Keratinocyte (primary cell): ENCODE data around the gene PAQR7. TPM values are rescaled to one million over a fixed set of nuclear protein-coding genes. Genes with fewer than 3 reads are reported as not detected.

Experiments used
- DNase-seq: peaks from one replicate; pipeline ENCODE4 v3.0.0-alpha.2; 2011; ENCODE audit warnings: low read depth, missing footprints, low spot score
- FAIRE-seq: peaks from 2 replicates; lab custom pipeline; 2011; peaks lifted over from hg19 to GRCh38; lab: Jason Lieb, UNC
- H2AFZ ChIP-seq: 2 replicates; pipeline ENCODE4 v1.6.0; 2012; ENCODE audit warnings: low read length, control low read depth, inconsistent platforms; ENCODE audit not compliant: control insufficient read depth
- H3K27ac ChIP-seq: 2 replicates; pipeline ENCODE4 v1.5.1; 2011; ENCODE audit warnings: low read length; ENCODE audit not compliant: control insufficient read depth, insufficient read depth
- H3K27me3 ChIP-seq: 3 replicates; pipeline ENCODE4 v1.6.0; 2011; ENCODE audit warnings: low read length; ENCODE audit not compliant: control insufficient read depth, insufficient read depth; ENCODE audit errors: extremely low read depth
- H3K36me3 ChIP-seq, 2 experiments: 2 replicates in 1 of 2; 3 replicates in 1 of 2; pipeline ENCODE4 v1.5.1; 2011; ENCODE audit warnings: low read length in 2 of 2, mild to moderate bottlenecking in 1 of 2; ENCODE audit not compliant: control insufficient read depth in 2 of 2, insufficient read depth in 2 of 2; ENCODE audit errors: extremely low read depth in 1 of 2
- H3K4me1 ChIP-seq: 3 replicates; pipeline ENCODE4 v1.5.1; 2011; ENCODE audit warnings: low read length; ENCODE audit not compliant: control insufficient read depth, insufficient read depth; ENCODE audit errors: extremely low read depth
- H3K4me2 ChIP-seq: 3 replicates; pipeline ENCODE4 v1.6.0; 2011; ENCODE audit warnings: low read depth, low read length; ENCODE audit not compliant: control insufficient read depth, insufficient read depth; ENCODE audit errors: extremely low read depth
- H3K4me3 ChIP-seq, 3 experiments: fragments of 200-600 bp in 1 of 3; sonication (generic) in 1 of 3; 2 replicates in 2 of 3; 3 replicates in 1 of 3; pipeline ENCODE4 v1.5.1; 2011 to 2016; ENCODE audit warnings: low read length in 3 of 3, mild to moderate bottlenecking in 3 of 3, control low read depth in 2 of 3, inconsistent platforms in 1 of 3, low read depth in 1 of 3, mixed read lengths in 1 of 3, mixed run types in 1 of 3, moderate library complexity in 1 of 3; ENCODE audit not compliant: control insufficient read depth in 2 of 3, insufficient read depth in 2 of 3; ENCODE audit errors: extremely low read depth in 1 of 3
- H3K79me2 ChIP-seq: 2 replicates; pipeline ENCODE4 v1.6.0; 2012; ENCODE audit warnings: low read length; ENCODE audit not compliant: control insufficient read depth, insufficient read depth
- H3K9ac ChIP-seq: 3 replicates; pipeline ENCODE4 v1.6.0; 2011; ENCODE audit warnings: low read length; ENCODE audit not compliant: control insufficient read depth, insufficient read depth; ENCODE audit errors: extremely low read depth
- H3K9me1 ChIP-seq: 3 replicates; pipeline ENCODE4 v1.6.0; 2011; ENCODE audit warnings: low read length; ENCODE audit not compliant: control insufficient read depth, insufficient read depth; ENCODE audit errors: extremely low read depth
- H3K9me3 ChIP-seq: 2 replicates; pipeline ENCODE4 v1.5.1; 2012; ENCODE audit warnings: low read depth, low read length; ENCODE audit not compliant: control insufficient read depth
- H4K20me1 ChIP-seq: 3 replicates; pipeline ENCODE4 v1.6.0; 2011; ENCODE audit warnings: low read length; ENCODE audit not compliant: control insufficient read depth, insufficient read depth; ENCODE audit errors: extremely low read depth
- CTCF ChIP-seq, 3 experiments: IDR thresholded peaks in 1 of 3; conservative IDR thresholded peaks in 1 of 3; optimal IDR thresholded peaks in 1 of 3; 2 replicates in 2 of 3; 3 replicates in 1 of 3; pipeline versions ENCODE3 to v1.5.1; 2011; ENCODE audit warnings: low read length in 3 of 3, mild to moderate bottlenecking in 3 of 3, moderate library complexity in 2 of 3, control low read depth in 1 of 3, inconsistent platforms in 1 of 3; ENCODE audit not compliant: insufficient read depth in 2 of 3; ENCODE audit errors: extremely low read depth in 1 of 3
- EZH2 ChIP-seq: IDR thresholded peaks from one replicate; pipeline ENCODE4 v1.6.1; 2012; ENCODE audit warnings: inconsistent platforms, mild to moderate bottlenecking, low read length, moderate library complexity
- dilution Hi-C: fragments of 300-500 bp; cut with MboI; formaldehyde crosslinking; loops from one replicate; pipeline ENCODE4 v1.7.0; 2020; ENCODE audit warnings: low sequenced_read_pairs; ENCODE audit not compliant: extremely low pct_ligation_motif_present
- polyA plus RNA-seq, 5 experiments: library from polyadenylated mRNA; depleted of rRNA in 3 of 5; stranded (reverse) in 3 of 5; stranded (forward) in 1 of 5; unstranded in 1 of 5; fragments of >200 nt; gene quantifications; 1 replicate in 1 of 5; 2 replicates in 3 of 5; 3 replicates in 1 of 5; pipeline versions ENCODE4 v1.2.1 to v1.2.3, GENCODE V29; 2011 to 2012; ENCODE audit warnings: missing spikeins in 2 of 5, low read depth in 1 of 5, low replicate concordance in 1 of 5

Gene PAQR7
- polyA plus RNA-seq, 1 donor (not counting 4 experiments of a cell fraction or from before 2014, with no cell fraction given) = 14.5 TPM

DNA sequence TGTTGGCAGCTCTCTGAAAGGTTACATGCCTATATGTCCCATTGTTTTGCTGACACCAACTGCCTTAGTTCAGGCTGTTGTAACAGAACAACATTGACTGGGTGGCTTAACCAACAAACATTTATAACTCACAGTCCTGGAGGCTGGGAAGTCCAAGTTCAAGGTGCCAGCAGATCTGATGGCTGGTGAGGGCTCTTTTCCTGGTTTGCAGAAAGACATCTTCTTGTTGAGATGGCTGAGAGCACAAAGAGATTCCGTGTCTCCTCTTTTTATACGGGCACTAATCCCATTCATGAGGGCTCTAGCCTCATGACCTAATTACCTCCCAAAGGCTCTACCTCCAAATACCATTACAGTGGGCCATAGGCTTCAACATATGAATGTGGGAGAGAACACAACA, 41.0 kb upstream of the PAQR7 start:
- FAIRE-seq = no peak

DNA sequence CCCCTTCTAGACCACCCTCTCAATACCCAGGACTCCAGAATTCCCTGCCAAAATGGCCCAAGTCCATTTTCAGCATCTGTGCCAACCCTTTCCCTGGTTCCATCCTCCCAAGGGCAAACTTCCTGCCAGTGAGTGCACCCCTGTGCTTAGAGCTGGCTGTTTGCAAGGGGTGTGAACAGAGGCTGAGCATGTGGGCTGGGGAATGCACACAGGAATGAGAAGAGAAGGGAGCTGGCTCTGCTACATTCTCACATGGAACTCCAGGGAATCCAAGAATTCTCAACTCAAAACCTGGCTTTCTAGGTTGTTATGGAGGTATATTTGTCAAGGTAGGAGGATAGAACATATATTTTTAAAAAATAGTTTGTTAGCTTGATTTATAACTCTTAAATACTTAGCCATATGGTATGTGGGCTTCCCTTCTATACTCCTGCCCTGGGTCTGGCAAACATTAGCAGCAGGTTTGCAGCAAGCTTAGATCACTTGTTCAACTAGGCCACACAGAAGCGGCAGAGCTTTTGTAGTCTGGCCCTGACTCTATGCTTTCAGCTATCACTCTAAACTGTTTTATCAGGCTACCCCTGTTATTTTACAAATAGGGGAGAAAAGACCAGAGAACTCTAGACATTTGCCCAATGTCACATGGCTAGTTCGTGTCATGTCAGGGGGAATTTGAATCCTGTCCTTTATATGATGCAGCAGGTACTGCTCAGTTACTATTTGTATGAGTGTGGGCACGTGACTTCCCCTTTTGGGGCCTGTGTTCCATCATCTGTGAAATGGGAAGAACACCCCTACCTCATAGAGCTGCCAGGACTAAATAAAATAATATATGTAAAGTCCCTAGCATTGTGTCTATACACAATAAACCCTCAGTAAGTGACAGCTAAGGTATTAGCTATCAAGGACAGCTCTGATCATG, 38.8 kb upstream of the PAQR7 start:
- Histone ChIP-seq H3K27ac (no peak overlapping the region), H3K9me3 (no peaks in the 10 kb centered on the region), H3K4me3 (no peak overlapping the region), H3K4me1 (peaks cover 11% of the 10 kb centered on the region), H4K20me1 (no peaks in the 10 kb centered on the region), H3K9ac (no peak overlapping the region), H3K27me3 (no peaks in the 10 kb centered on the region), H3K79me2 (no peaks in the 10 kb centered on the region), H3K9me1 (no peaks in the 10 kb centered on the region), H3K36me3 (no peaks in the 10 kb centered on the region), H3K4me2 (no peak overlapping the region), H2AFZ (no peak overlapping the region)
- TF ChIP-seq CTCF (optimal IDR thresholded peaks at IDR 0.05 in 1 of 3, IDR thresholded peaks at IDR 0.05 in 1 of 3, conservative IDR thresholded peaks at IDR 0.05 in 1 of 3; ENCODE audit: extremely low read depth in 1 of 3, insufficient read depth in 2 of 3, low read length in 3 of 3) (no peak), EZH2 (no peak)
- dilution Hi-C loops = no loop called here
- no peak for DNase-seq
- no peak for FAIRE-seq

More for the DNA sequence above, 41.0 kb upstream of the PAQR7 start:
- dilution Hi-C loops = no loop called here
- H2AFZ ChIP-seq = no peak overlapping the region
- no peak overlapping the region for H3K4me3 ChIP-seq
- no peak for DNase-seq
- H3K4me2 ChIP-seq = no peak overlapping the region
- H3K36me3 ChIP-seq = no peaks in the 10 kb centered on the region
- H3K9ac ChIP-seq = no peak overlapping the region
- H3K27me3 ChIP-seq = no peaks in the 10 kb centered on the region
- H3K4me1 ChIP-seq = peaks cover 11% of the 10 kb centered on the region
- H3K27ac ChIP-seq = no peak overlapping the region
- TF ChIP-seq EZH2 = no peak
- no peak for TF ChIP-seq CTCF (optimal IDR thresholded peaks at IDR 0.05 in 1 of 3, IDR thresholded peaks at IDR 0.05 in 1 of 3, conservative IDR thresholded peaks at IDR 0.05 in 1 of 3; ENCODE audit: extremely low read depth in 1 of 3, insufficient read depth in 2 of 3, low read length in 3 of 3)
- no peaks in the 10 kb centered on the region for H3K9me3 ChIP-seq
- H3K9me1 ChIP-seq = no peaks in the 10 kb centered on the region
- H3K79me2 ChIP-seq = no peaks in the 10 kb centered on the region
- no peaks in the 10 kb centered on the region for H4K20me1 ChIP-seq
